GM18505 (cell line): ENCODE measurements around the gene SMIM23.

Source experiments
- ATAC-seq: cut with Tn5 transposase; IDR thresholded peaks from one replicate; pipeline ENCODE4 v1.9.1; 2021; ENCODE audit not compliant: unreplicated experiment
- POLR2A ChIP-seq: IDR thresholded peaks from 4 replicates; pipeline ENCODE4 v1.6.1; 2011; ENCODE audit warnings: borderline replicate concordance; ENCODE audit not compliant: insufficient read depth, insufficient read length; ENCODE audit errors: extremely low read depth

Gene SMIM23

GRCh38 chr5:171838066-171838465 lies 52.4 kb downstream of the SMIM23 start:
- TF ChIP-seq POLR2A, result no peak
- ATAC-seq, result no peak

- TF ChIP-seq POLR2A, result no peak
- no peak for ATAC-seq
Observed at GRCh38 chr5:171839112-171839511, 53.5 kb downstream of the SMIM23 start.

GRCh38 chr5:171840066-171840465 lies 54.4 kb downstream of the SMIM23 start:
- TF ChIP-seq POLR2A, result no peak
- ATAC-seq, result no peak
